Body of pancreas (tissue), 4 donors: Measurements from ENCODE around the gene ARF1. TPM values are rescaled to one million over a fixed set of nuclear protein-coding genes. Genes with fewer than 3 reads are reported as not detected.

Experiments
- ATAC-seq: fragments of 150-250 bp; one replicate; pipeline ENCODE4 v1.9.1; 2016
- DNase-seq, 4 donors: peaks; one replicate each; pipeline ENCODE4 v3.0.0-alpha.2; 2019
- H3K27ac ChIP-seq, 4 donors: fragments of 200-600 bp; sonication (generic); 1 replicate in 3 of 4; 2 replicates in 1 of 4; pipeline versions ENCODE4 v1.5.1 to v1.6.1; 2016 to 2019; ENCODE audit warnings: mild to moderate bottlenecking in 1 of 4, mixed read lengths in 1 of 4, moderate library complexity in 1 of 4
- H3K27me3 ChIP-seq, 2 donors: fragments of 200-600 bp; sonication (generic); one replicate each; pipeline ENCODE4 v1.6.0; 2016; ENCODE audit warnings: mild to moderate bottlenecking in 1 of 2
- H3K36me3 ChIP-seq, 2 donors: fragments of 200-600 bp; sonication (generic); replicated peaks in 1 of 2; 2 replicates each; pipeline ENCODE4 v1.5.1; 2016; ENCODE audit warnings: low read depth in 2 of 2; ENCODE audit not compliant: insufficient read depth in 1 of 2
- H3K4me1 ChIP-seq: fragments of 200-600 bp; sonication (generic); one replicate; pipeline ENCODE4 v1.6.0; 2016
- H3K4me3 ChIP-seq, 2 donors: fragments of 200-600 bp; sonication (generic); 1 replicate in 1 of 2; 2 replicates in 1 of 2; pipeline ENCODE4 v1.5.1; 2016 to 2019
- H3K9me3 ChIP-seq, 3 donors: fragments of 200-600 bp; sonication (generic); 1 replicate in 2 of 3; 2 replicates in 1 of 3; pipeline ENCODE4 v1.5.1; 2016
- CTCF ChIP-seq, 7 experiments: fragments of 450-650 bp in 4 of 7; fragments of 200-600 bp in 3 of 7; sonication (generic) in 3 of 7; IDR thresholded peaks; one replicate each; pipeline ENCODE4 v1.5.1; 2016 to 2019; ENCODE audit warnings: antibody characterized with exemption in 7 of 7
- POLR2A ChIP-seq, 3 donors: fragments of 450-650 bp; IDR thresholded peaks; one replicate each; pipeline ENCODE4 v1.6.1; 2016; ENCODE audit warnings: antibody characterized with exemption in 3 of 3, mild to moderate bottlenecking in 2 of 3
- WGBS, 2 donors: methylation state at CpG; one replicate each; pipeline ENCODE4 v1.1.5; 2017; 5-methylcytosine and 5-hydroxymethylcytosine counted together
- intact Hi-C: fragments of 100-400 bp; cut with DNase I; formaldehyde crosslinking; loops from one replicate; pipeline ENCODE4 v1.15.1; 2023
- microRNA-seq, 2 donors: library from miRNA; unstranded; fragments of <30 nt; microRNA quantifications; one replicate each; pipeline ENCODE4, GENCODE V29; 2016; ENCODE audit warnings: borderline number of aligned reads in 2 of 2, borderline replicate concordance in 2 of 2
- small RNA-seq: library from RNA; depleted of rRNA; stranded (forward); fragments of <200 nt; gene quantifications from one replicate; pipeline ENCODE3, GENCODE V24; 2016
- total RNA-seq, 2 donors: library from RNA; depleted of rRNA; stranded (reverse); fragments of >200 nt; gene quantifications; one replicate each; pipeline ENCODE4 v1.1.0, GENCODE V29; 2016

ARF1 gene
- total RNA-seq, 2 donors from 2014 or later: 158 to 203 TPM

GRCh38 chr1:228147768-228148167 is 65.3 kb downstream of the ARF1 start:
- ATAC-seq: no peak
- Histone ChIP-seq H3K36me3 (peaks cover 0 to 14% of the 10 kb centered on the region in 2 donors), H3K9me3 (no peaks in the 10 kb centered on the region), H3K27ac (peak overlapping the region in 1 of 4 donors; percentile 25), H3K4me1 (peaks cover 38% of the 10 kb centered on the region), H3K27me3 (no peaks in the 10 kb centered on the region), H3K4me3 (no peak overlapping the region)
- no peak for TF ChIP-seq POLR2A (IDR thresholded peaks at IDR 0.05)
- no peak for TF ChIP-seq CTCF (IDR thresholded peaks at IDR 0.05)
- intact Hi-C loops: no loop called here
- peak in 1 of 4 donors; percentile 1 for DNase-seq
- WGBS, 2 donors: 89 to 91% methylated on average over 3 to 4 of the region's 4 CpGs

GRCh38 chr1:228148196-228148861 is 65.8 kb downstream of the ARF1 start:
- no peak overlapping the region for H3K4me3 ChIP-seq
- peaks cover 0 to 14% of the 10 kb centered on the region in 2 donors for H3K36me3 ChIP-seq
- H3K9me3 ChIP-seq: no peaks in the 10 kb centered on the region
- ATAC-seq: no peak
- DNase-seq: peak in 2 of 4 donors; percentile 4 to 11
- TF ChIP-seq POLR2A (IDR thresholded peaks at IDR 0.05) (no peak), CTCF (IDR thresholded peaks at IDR 0.05) (no peak)
- intact Hi-C loops: no loop called here
- 50 to 67% methylated on average over 2 to 17 of the region's 18 CpGs for WGBS, 2 donors
- H3K4me1 ChIP-seq: peaks cover 32% of the 10 kb centered on the region
- H3K27ac ChIP-seq: peak overlapping the region in 2 of 4 donors; percentile 51 to 71
- H3K27me3 ChIP-seq: no peaks in the 10 kb centered on the region

Small RNA genes lying within 50 kb of the gene (microRNA-seq; reads per million reads assigned to microRNA genes)
- 0.93 to 2.7 reads per million in 2 donors for gene MIR3620

Small RNA genes lying within 50 kb of the gene (small RNA-seq; reads per million reads assigned to genes)
- gene AL359510.1: not detected

Other genes with a start within 250 kb of the ARF1 start
- 1 to 10 TPM in 1 of 2 donors, under 1 TPM in 1; 0.66 to 2.1 TPM for gene WNT9A, start 134.8 kb upstream of the ARF1 start, total RNA-seq
- not detected for gene WNT3A, start 75.7 kb upstream of the ARF1 start, total RNA-seq
- gene C1orf35, start 20.6 kb downstream of the ARF1 start, total RNA-seq: 10 to 100 TPM; 10.9 to 71.2 TPM
- 10 to 100 TPM; 65.9 to 68.7 TPM for gene MRPL55, start 26.6 kb downstream of the ARF1 start, total RNA-seq
- 100 to 1,000 TPM; 210 to 216 TPM for gene GUK1, start 57.6 kb downstream of the ARF1 start, total RNA-seq
- 1 to 10 TPM in 1 of 2 donors, under 1 TPM in 1; 0.33 to 1.6 TPM for gene GJC2, start 67.2 kb downstream of the ARF1 start, total RNA-seq
- 10 to 100 TPM in 1 of 2 donors, 1 to 10 TPM in 1; 4.7 to 13.5 TPM for gene IBA57, start 83.1 kb downstream of the ARF1 start, total RNA-seq
- gene OBSCN, start 125.3 kb downstream of the ARF1 start, total RNA-seq: 10 to 100 TPM; 14.5 to 34.9 TPM